Uterus (tissue), 4 donors: ENCODE results near the gene UGT1A4. TPM values are rescaled to one million over a fixed set of nuclear protein-coding genes. Genes with fewer than 3 reads are reported as not detected.

Experiments
- DNase-seq, 2 donors: peaks; one replicate each; pipeline ENCODE4 v3.0.0-alpha.2; 2019 to 2020
- H3K27ac ChIP-seq, 2 donors: fragments of 200-600 bp; sonication (generic); 1 replicate in 1 of 2; 2 replicates in 1 of 2; pipeline ENCODE4 v1.5.1; 2016 to 2018
- H3K27me3 ChIP-seq, 2 donors: fragments of 200-600 bp; sonication (generic); one replicate each; pipeline ENCODE4 v1.5.1; 2018 to 2019; ENCODE audit warnings: control low read depth in 1 of 2
- H3K36me3 ChIP-seq, 2 donors: fragments of 200-600 bp; sonication (generic); one replicate each; pipeline ENCODE4 v1.5.1; 2019; ENCODE audit warnings: control low read depth in 1 of 2
- H3K4me1 ChIP-seq, 2 donors: fragments of 200-600 bp; sonication (generic); one replicate each; pipeline ENCODE4 v1.5.1; 2018 to 2019; ENCODE audit warnings: control low read depth in 1 of 2
- H3K4me3 ChIP-seq, 2 donors: fragments of 200-600 bp; sonication (generic); 1 replicate in 1 of 2; 2 replicates in 1 of 2; pipeline ENCODE4 v1.5.1; 2018 to 2019; ENCODE audit warnings: mild to moderate bottlenecking in 1 of 2
- H3K9me3 ChIP-seq, 2 donors: fragments of 200-600 bp; sonication (generic); one replicate each; pipeline ENCODE4 v1.5.1; 2019; ENCODE audit warnings: control low read depth in 1 of 2
- CTCF ChIP-seq, 4 experiments: fragments of 200-600 bp in 2 of 4; fragments of 450-650 bp in 2 of 4; sonication (generic) in 2 of 4; IDR thresholded peaks; one replicate each; pipeline ENCODE4 v1.5.1; 2016 to 2019; ENCODE audit warnings: antibody characterized with exemption in 4 of 4, mild to moderate bottlenecking in 2 of 4, moderate library complexity in 1 of 4
- POLR2A ChIP-seq, 2 donors: fragments of 450-650 bp; IDR thresholded peaks; one replicate each; pipeline ENCODE4 v1.6.1; 2016; ENCODE audit warnings: antibody characterized with exemption in 2 of 2, mild to moderate bottlenecking in 1 of 2, moderate library complexity in 1 of 2
- intact Hi-C: fragments of 100-400 bp; cut with DNase I; formaldehyde crosslinking; loops from one replicate; pipeline ENCODE4 v1.15.1; 2023; ENCODE audit warnings: low total_unique reads
- total RNA-seq, 4 donors: library from RNA; depleted of rRNA in 3 of 4; stranded (reverse); fragments of >200 nt in 3 of 4; gene quantifications; one replicate each; pipeline versions ENCODE4 v1.1.0 to v1.2.4, GENCODE V29; 2014 to 2023
- donor health status: DM: yes; HTN: yes; CAD: no.

The UGT1A4 gene
- total RNA-seq, 4 donors from 2014 or later, result not detected

DNA sequence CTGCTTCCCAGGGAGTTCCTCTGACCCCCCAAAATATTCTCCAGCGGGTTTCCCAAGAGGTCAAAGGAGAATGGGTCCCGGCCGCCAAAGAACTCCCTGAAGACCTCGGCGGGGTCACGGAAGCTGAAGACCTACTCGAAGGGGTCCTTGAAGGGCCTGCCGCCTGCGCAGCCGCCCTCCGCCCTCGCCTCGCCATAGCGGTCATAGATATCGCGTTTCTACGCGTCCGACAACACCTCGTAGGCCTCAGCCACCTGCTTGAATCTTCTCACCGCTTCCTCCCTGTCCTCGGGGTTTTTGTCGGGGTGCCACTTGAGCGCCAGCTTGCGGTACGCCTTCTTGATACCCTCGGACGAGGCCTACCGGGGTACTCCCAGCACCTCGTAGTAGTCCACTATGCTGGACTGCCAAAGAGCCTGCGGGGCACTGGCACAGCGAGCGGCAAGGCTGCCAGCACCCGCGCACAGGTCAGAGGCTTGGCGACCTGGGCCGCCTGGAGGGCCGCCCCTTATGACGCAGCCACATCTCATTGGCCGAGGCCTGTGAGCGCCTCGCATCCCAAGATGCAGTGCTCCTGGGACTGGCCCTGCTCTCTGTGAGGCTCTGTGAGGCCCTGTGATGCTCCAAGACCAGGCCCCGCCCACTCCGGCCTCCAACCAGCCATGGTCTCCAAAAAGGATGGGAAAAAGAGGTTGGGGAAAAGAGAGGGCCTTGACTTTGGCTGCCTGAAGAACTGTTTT is 36.5 kb downstream of the UGT1A4 start:
- TF ChIP-seq CTCF (IDR thresholded peaks at IDR 0.05) (no peak), POLR2A (IDR thresholded peaks at IDR 0.05) (no peak)
- intact Hi-C loops, result no loop called here

GRCh38 chr2:233756429-233757081 is 38.0 kb downstream of the UGT1A4 start:
- Histone ChIP-seq H3K27ac (no peak overlapping the region), H3K9me3 (no peaks in the 10 kb centered on the region), H3K4me1 (no peaks in the 10 kb centered on the region), H3K4me3 (no peak overlapping the region), H3K36me3 (no peaks in the 10 kb centered on the region), H3K27me3 (no peaks in the 10 kb centered on the region)
- intact Hi-C loops, result no loop called here
- no peak for DNase-seq
- TF ChIP-seq CTCF (IDR thresholded peaks at IDR 0.05) (no peak), POLR2A (IDR thresholded peaks at IDR 0.05) (no peak)

More for the DNA sequence above, 36.5 kb downstream of the UGT1A4 start:
- H3K4me3 ChIP-seq, result no peak overlapping the region
- no peaks in the 10 kb centered on the region for H3K36me3 ChIP-seq
- DNase-seq, result no peak
- no peaks in the 10 kb centered on the region for H3K27me3 ChIP-seq
- no peaks in the 10 kb centered on the region for H3K4me1 ChIP-seq
- H3K27ac ChIP-seq, result no peak overlapping the region
- H3K9me3 ChIP-seq, result no peaks in the 10 kb centered on the region

DNA sequence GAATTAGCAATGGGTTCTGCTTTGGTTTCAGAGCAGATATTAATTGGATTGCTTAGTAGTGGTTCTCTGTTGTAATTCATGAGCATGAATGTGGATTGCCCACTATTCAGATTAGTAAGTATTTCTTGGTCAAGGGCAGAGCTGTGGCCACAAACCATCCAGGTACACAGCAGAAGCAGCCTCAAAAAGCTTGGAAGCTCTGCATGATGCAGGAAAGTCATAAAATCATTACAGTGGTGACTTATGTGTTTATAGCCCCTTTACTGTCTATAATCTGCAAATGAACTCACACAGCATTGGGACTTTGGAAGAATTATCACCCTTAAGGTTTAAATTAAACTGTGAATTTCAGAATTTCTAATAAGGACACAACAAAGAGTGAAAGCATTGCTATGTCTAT is 39.6 kb downstream of the UGT1A4 start:
- H3K9me3 ChIP-seq, result no peaks in the 10 kb centered on the region
- H3K27me3 ChIP-seq, result no peaks in the 10 kb centered on the region
- DNase-seq, result no peak
- H3K36me3 ChIP-seq, result no peaks in the 10 kb centered on the region
- intact Hi-C loops, result no loop called here
- TF ChIP-seq POLR2A (IDR thresholded peaks at IDR 0.05), result no peak
- no peak for TF ChIP-seq CTCF (IDR thresholded peaks at IDR 0.05)
- H3K27ac ChIP-seq, result no peak overlapping the region
- no peak overlapping the region for H3K4me3 ChIP-seq
- no peaks in the 10 kb centered on the region for H3K4me1 ChIP-seq

GRCh38 chr2:233758849-233759248 is 40.3 kb downstream of the UGT1A4 start:
- no peak for TF ChIP-seq CTCF (IDR thresholded peaks at IDR 0.05)
- no peak for TF ChIP-seq POLR2A (IDR thresholded peaks at IDR 0.05)
- Histone ChIP-seq H3K27me3 (no peaks in the 10 kb centered on the region), H3K4me3 (no peak overlapping the region), H3K4me1 (no peaks in the 10 kb centered on the region), H3K36me3 (no peaks in the 10 kb centered on the region), H3K27ac (no peak overlapping the region), H3K9me3 (no peaks in the 10 kb centered on the region)
- intact Hi-C loops, result no loop called here
- no peak for DNase-seq

DNA sequence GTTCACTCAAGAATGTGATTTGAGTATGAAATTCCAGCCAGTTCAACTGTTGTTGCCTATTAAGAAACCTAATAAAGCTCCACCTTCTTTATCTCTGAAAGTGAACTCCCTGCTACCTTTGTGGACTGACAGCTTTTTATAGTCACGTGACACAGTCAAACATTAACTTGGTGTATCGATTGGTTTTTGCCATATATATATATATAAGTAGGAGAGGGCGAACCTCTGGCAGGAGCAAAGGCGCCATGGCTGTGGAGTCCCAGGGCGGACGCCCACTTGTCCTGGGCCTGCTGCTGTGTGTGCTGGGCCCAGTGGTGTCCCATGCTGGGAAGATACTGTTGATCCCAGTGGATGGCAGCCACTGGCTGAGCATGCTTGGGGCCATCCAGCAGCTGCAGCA is 41.5 kb downstream of the UGT1A4 start, which contains the start of gene UGT1A1:
UGT1A1 (plus strand) TSS at position 228 of the 400 bp plus-strand sequence; CDS start at position 246, 18 bp downstream.
- TF ChIP-seq POLR2A (IDR thresholded peaks at IDR 0.05) (no peak), CTCF (IDR thresholded peaks at IDR 0.05) (no peak)
- Histone ChIP-seq H3K4me3 (no peak within 1 kb of the TSS), H3K36me3 (no peaks in the 10 kb centered on the region), H3K27me3 (no peaks in the 10 kb centered on the region), H3K4me1 (no peaks in the 10 kb centered on the region), H3K9me3 (no peaks in the 10 kb centered on the region), H3K27ac (no peak within 1 kb of the TSS)
- intact Hi-C loops, result no loop called here
- no peak for DNase-seq
